Measurements from ENCODE around the gene CT55. TPM values are rescaled to one million over a fixed set of nuclear protein-coding genes. Genes with fewer than 3 reads are reported as not detected.

Gene CT55
- polyA plus RNA-seq, 1 donor from 2014 or later, result 2.1 TPM

GRCh38 chrX:135185795-135186443, 14.7 kb upstream of the CT55 start:
- TF ChIP-seq MXI1 (conservative IDR thresholded peaks at IDR 0.05; ENCODE audit: poor library complexity, severe bottlenecking) (no peak), REST (IDR thresholded peaks at IDR 0.05; ENCODE audit: borderline replicate concordance) (no peak), POLR2AphosphoS5 (IDR thresholded peaks at IDR 0.05) (no peak), CTCF (IDR thresholded peaks at IDR 0.05; ENCODE audit: poor library complexity, severe bottlenecking) (peak; percentile 59), EZH2 (IDR thresholded peaks at IDR 0.05; ENCODE audit: borderline replicate concordance, insufficient read depth, low read length, poor library complexity, severe bottlenecking) (no peak), SMC3 (conservative IDR thresholded peaks at IDR 0.05; ENCODE audit: poor library complexity) (peak; percentile 61), TAF1 (IDR thresholded peaks at IDR 0.05; ENCODE audit: low read depth) (no peak), EP300 (conservative IDR thresholded peaks at IDR 0.05; ENCODE audit: poor library complexity, severe bottlenecking) (no peak), RAD21 (conservative IDR thresholded peaks at IDR 0.05) (peak; percentile 65)

GRCh38 chrX:135178636-135179035, 7.4 kb upstream of the CT55 start:
- Histone ChIP-seq H3K36me3 (ENCODE audit: insufficient read depth, low read length) (no peaks in the 10 kb centered on the region), H3K9me2 (ENCODE audit: insufficient read depth, low read length) (no peaks in the 10 kb centered on the region), H3K4me3 (ENCODE audit: low read length) (no peak overlapping the region), H2AFZ (ENCODE audit: low read depth, low read length) (no peak overlapping the region), H3K27me3 (ENCODE audit: insufficient read depth, low read depth, low read length) (no peaks in the 10 kb centered on the region), H3K9ac (ENCODE audit: low read length) (no peak overlapping the region), H3K9me3 (ENCODE audit: low read length) (no peaks in the 10 kb centered on the region), H3K4me2 (ENCODE audit: low read length) (no peak overlapping the region), H3F3A (ENCODE audit: insufficient read depth, low read length, poor library complexity, severe bottlenecking) (no peaks in the 10 kb centered on the region), H3K79me2 (replicated peaks; ENCODE audit: insufficient read depth, low read length) (no peaks in the 10 kb centered on the region), H4K20me1 (ENCODE audit: insufficient read depth) (no peaks in the 10 kb centered on the region), H3K27ac (ENCODE audit: low read length) (no peak overlapping the region)
- TF ChIP-seq SMC3 (conservative IDR thresholded peaks at IDR 0.05; ENCODE audit: poor library complexity), result no peak
- TF ChIP-seq POLR2AphosphoS5 (IDR thresholded peaks at IDR 0.05), result no peak
- TF ChIP-seq MXI1 (conservative IDR thresholded peaks at IDR 0.05; ENCODE audit: poor library complexity, severe bottlenecking), result no peak
- no peak for TF ChIP-seq CTCF (IDR thresholded peaks at IDR 0.05; ENCODE audit: poor library complexity, severe bottlenecking)
- no peak for TF ChIP-seq EP300 (conservative IDR thresholded peaks at IDR 0.05; ENCODE audit: poor library complexity, severe bottlenecking)
- no peak for TF ChIP-seq TAF1 (IDR thresholded peaks at IDR 0.05; ENCODE audit: low read depth)
- TF ChIP-seq RAD21 (conservative IDR thresholded peaks at IDR 0.05), result no peak
- no peak for TF ChIP-seq EZH2 (IDR thresholded peaks at IDR 0.05; ENCODE audit: borderline replicate concordance, insufficient read depth, low read length, poor library complexity, severe bottlenecking)
- TF ChIP-seq REST (IDR thresholded peaks at IDR 0.05; ENCODE audit: borderline replicate concordance), result no peak

More at GRCh38 chrX:135185795-135186443, 14.7 kb upstream of the CT55 start:
- no peaks in the 10 kb centered on the region for H3K36me3 ChIP-seq (ENCODE audit: insufficient read depth, low read length)
- no peak overlapping the region for H3K4me3 ChIP-seq (ENCODE audit: low read length)
- H3K79me2 ChIP-seq (replicated peaks; ENCODE audit: insufficient read depth, low read length), result no peaks in the 10 kb centered on the region
- H3K9me2 ChIP-seq (ENCODE audit: insufficient read depth, low read length), result no peaks in the 10 kb centered on the region
- no peak overlapping the region for H3K4me2 ChIP-seq (ENCODE audit: low read length)
- no peaks in the 10 kb centered on the region for H3K9me3 ChIP-seq (ENCODE audit: low read length)
- no peak overlapping the region for H2AFZ ChIP-seq (ENCODE audit: low read depth, low read length)
- H3K9ac ChIP-seq (ENCODE audit: low read length), result no peak overlapping the region
- H3K27ac ChIP-seq (ENCODE audit: low read length), result no peak overlapping the region
- H4K20me1 ChIP-seq (ENCODE audit: insufficient read depth), result no peaks in the 10 kb centered on the region
- H3K27me3 ChIP-seq (ENCODE audit: insufficient read depth, low read depth, low read length), result no peaks in the 10 kb centered on the region
- H3F3A ChIP-seq (ENCODE audit: insufficient read depth, low read length, poor library complexity, severe bottlenecking), result no peaks in the 10 kb centered on the region

Measured in neural cell (in vitro differentiated cells).